H1 (cell line): ENCODE data around the gene GPR39. TPM values are rescaled to one million over a fixed set of nuclear protein-coding genes. Genes with fewer than 3 reads are reported as not detected.

Experiments used
- polyA plus RNA-seq, 7 experiments: library from polyadenylated mRNA; depleted of rRNA in 3 of 7; stranded (reverse) in 5 of 7; unstranded in 2 of 7; fragments of >200 nt in 5 of 7; fragments of 200-250 nt in 2 of 7; gene quantifications; 1 replicate in 5 of 7; 2 replicates in 1 of 7; 4 replicates in 1 of 7; pipeline versions ENCODE4 v1.2.1 to v1.2.3, GENCODE V29; 2011 to 2013; ENCODE audit warnings: missing spikeins in 2 of 7, mixed read lengths in 2 of 7
- total RNA-seq: library from RNA; stranded (reverse); fragmentation: NEBNext Ultra II Directional; extraction: Animal tissue kit (Norgen Biotek cat#: 25700); gene quantifications from 2 replicates; pipeline ENCODE4 v1.2.1, GENCODE V29; 2021
- TF ChIP-seq, protein P1 (sequence below): fragments of 300-600 bp; sonication (generic); IDR thresholded peaks from 2 replicates; pipeline ENCODE4 v1.7.1; 2012; ENCODE audit warnings: low read length, moderate library complexity, mild to moderate bottlenecking, inconsistent platforms; ENCODE audit not compliant: insufficient replicate concordance

GPR39 gene
- total and polyA plus RNA-seq, 2 of the 8 experiments (the other 6 are each of a cell fraction or from before 2014, with no cell fraction given): 0.63 to 2.7 TPM

DNA sequence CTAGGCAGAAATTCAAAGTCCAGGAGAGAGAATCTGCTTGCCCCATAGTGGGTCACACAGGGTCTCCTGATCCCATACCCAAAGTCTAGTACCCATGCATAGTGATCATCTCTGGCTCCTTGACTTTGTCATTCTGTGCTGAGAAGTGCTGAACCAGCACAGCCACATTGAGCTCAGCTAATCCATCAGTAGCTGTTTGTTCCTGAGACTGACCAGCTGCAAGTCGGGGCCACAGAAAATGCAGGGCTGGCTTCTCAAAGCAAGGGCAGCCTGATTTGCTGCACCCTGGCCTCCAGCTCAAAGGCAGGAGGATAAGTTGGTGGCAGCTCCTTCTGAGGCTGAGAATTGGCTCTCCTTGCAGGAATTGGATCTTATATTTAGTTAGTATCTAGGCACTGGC, 181.2 kb downstream of the GPR39 start (continued):
- TF ChIP-seq, protein P1, sequence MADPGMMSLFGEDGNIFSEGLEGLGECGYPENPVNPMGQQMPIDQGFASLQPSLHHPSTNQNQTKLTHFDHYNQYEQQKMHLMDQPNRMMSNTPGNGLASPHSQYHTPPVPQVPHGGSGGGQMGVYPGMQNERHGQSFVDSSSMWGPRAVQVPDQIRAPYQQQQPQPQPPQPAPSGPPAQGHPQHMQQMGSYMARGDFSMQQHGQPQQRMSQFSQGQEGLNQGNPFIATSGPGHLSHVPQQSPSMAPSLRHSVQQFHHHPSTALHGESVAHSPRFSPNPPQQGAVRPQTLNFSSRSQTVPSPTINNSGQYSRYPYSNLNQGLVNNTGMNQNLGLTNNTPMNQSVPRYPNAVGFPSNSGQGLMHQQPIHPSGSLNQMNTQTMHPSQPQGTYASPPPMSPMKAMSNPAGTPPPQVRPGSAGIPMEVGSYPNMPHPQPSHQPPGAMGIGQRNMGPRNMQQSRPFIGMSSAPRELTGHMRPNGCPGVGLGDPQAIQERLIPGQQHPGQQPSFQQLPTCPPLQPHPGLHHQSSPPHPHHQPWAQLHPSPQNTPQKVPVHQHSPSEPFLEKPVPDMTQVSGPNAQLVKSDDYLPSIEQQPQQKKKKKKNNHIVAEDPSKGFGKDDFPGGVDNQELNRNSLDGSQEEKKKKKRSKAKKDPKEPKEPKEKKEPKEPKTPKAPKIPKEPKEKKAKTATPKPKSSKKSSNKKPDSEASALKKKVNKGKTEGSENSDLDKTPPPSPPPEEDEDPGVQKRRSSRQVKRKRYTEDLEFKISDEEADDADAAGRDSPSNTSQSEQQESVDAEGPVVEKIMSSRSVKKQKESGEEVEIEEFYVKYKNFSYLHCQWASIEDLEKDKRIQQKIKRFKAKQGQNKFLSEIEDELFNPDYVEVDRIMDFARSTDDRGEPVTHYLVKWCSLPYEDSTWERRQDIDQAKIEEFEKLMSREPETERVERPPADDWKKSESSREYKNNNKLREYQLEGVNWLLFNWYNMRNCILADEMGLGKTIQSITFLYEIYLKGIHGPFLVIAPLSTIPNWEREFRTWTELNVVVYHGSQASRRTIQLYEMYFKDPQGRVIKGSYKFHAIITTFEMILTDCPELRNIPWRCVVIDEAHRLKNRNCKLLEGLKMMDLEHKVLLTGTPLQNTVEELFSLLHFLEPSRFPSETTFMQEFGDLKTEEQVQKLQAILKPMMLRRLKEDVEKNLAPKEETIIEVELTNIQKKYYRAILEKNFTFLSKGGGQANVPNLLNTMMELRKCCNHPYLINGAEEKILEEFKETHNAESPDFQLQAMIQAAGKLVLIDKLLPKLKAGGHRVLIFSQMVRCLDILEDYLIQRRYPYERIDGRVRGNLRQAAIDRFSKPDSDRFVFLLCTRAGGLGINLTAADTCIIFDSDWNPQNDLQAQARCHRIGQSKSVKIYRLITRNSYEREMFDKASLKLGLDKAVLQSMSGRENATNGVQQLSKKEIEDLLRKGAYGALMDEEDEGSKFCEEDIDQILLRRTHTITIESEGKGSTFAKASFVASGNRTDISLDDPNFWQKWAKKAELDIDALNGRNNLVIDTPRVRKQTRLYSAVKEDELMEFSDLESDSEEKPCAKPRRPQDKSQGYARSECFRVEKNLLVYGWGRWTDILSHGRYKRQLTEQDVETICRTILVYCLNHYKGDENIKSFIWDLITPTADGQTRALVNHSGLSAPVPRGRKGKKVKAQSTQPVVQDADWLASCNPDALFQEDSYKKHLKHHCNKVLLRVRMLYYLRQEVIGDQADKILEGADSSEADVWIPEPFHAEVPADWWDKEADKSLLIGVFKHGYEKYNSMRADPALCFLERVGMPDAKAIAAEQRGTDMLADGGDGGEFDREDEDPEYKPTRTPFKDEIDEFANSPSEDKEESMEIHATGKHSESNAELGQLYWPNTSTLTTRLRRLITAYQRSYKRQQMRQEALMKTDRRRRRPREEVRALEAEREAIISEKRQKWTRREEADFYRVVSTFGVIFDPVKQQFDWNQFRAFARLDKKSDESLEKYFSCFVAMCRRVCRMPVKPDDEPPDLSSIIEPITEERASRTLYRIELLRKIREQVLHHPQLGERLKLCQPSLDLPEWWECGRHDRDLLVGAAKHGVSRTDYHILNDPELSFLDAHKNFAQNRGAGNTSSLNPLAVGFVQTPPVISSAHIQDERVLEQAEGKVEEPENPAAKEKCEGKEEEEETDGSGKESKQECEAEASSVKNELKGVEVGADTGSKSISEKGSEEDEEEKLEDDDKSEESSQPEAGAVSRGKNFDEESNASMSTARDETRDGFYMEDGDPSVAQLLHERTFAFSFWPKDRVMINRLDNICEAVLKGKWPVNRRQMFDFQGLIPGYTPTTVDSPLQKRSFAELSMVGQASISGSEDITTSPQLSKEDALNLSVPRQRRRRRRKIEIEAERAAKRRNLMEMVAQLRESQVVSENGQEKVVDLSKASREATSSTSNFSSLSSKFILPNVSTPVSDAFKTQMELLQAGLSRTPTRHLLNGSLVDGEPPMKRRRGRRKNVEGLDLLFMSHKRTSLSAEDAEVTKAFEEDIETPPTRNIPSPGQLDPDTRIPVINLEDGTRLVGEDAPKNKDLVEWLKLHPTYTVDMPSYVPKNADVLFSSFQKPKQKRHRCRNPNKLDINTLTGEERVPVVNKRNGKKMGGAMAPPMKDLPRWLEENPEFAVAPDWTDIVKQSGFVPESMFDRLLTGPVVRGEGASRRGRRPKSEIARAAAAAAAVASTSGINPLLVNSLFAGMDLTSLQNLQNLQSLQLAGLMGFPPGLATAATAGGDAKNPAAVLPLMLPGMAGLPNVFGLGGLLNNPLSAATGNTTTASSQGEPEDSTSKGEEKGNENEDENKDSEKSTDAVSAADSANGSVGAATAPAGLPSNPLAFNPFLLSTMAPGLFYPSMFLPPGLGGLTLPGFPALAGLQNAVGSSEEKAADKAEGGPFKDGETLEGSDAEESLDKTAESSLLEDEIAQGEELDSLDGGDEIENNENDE: no peak
